GM12878 (cell line): ENCODE results near the gene TOR1AIP1. TPM values are rescaled to one million over a fixed set of nuclear protein-coding genes. Genes with fewer than 3 reads are reported as not detected.

ENCODE experiments used
- ATAC-seq: fragments of 200-7000 bp; cut with Tn5 transposase; 3 replicates; pipeline ENCODE4 v1.9.1; 2020; ENCODE audit warnings: mild to moderate bottlenecking, moderate library complexity
- BruUV-seq: library from RNA; stranded (reverse); fragments of 400-500 nt; replicated peaks from 2 replicates; lab custom pipeline; 2021; lab: Mats Ljungman, UMichigan
- CTCF ChIA-PET: fragments of 300-600 bp; sonication (Branson Sonifier 250); formaldehyde crosslinking; extraction: SDS; loops from one replicate; lab custom pipeline; 2021; ENCODE audit warnings: inconsistent platforms; lab: Yijun Ruan, JAX
- POLR2A ChIA-PET: fragments of 350-600 bp; formaldehyde crosslinking; extraction: SDS; loops from one replicate; lab custom pipeline; 2021; ENCODE audit warnings: inconsistent platforms; lab: Charles Lee
- RAD21 ChIA-PET: fragments of 300-600 bp; sonication (Branson Sonifier 250); formaldehyde crosslinking; loops from one replicate; lab custom pipeline; 2023; ENCODE audit warnings: antibody characterized with exemption; ENCODE audit not compliant: unreplicated experiment; lab: Charles Lee
- SMC1A ChIA-PET: fragments of 300-600 bp; sonication (Branson Sonifier 250); formaldehyde crosslinking; loops from one replicate; lab custom pipeline; 2023; ENCODE audit not compliant: unreplicated experiment, uncharacterized antibody; lab: Charles Lee
- DNase-seq: peaks from one replicate; pipeline ENCODE4 v3.0.0-alpha.2; 2011; ENCODE audit warnings: low read depth, low spot score
- FAIRE-seq: peaks from 3 replicates; lab custom pipeline; 2011; peaks lifted over from hg19 to GRCh38; lab: Jason Lieb, UNC
- H2AFZ ChIP-seq: 2 replicates; pipeline ENCODE4 v1.6.0; 2011; ENCODE audit warnings: low read depth, low read length, control low read depth; ENCODE audit not compliant: control insufficient read depth
- H3K27ac ChIP-seq: 2 replicates; pipeline ENCODE4 v1.5.1; 2011; ENCODE audit warnings: control low read depth; ENCODE audit not compliant: control insufficient read depth, insufficient read depth
- H3K27me3 ChIP-seq, 2 experiments: replicated peaks in 1 of 2; 2 replicates each; pipeline versions ENCODE4 v1.6.0 to v1.6.1; 2011; ENCODE audit warnings: low read length in 1 of 2; ENCODE audit not compliant: control insufficient read depth in 2 of 2, insufficient read depth in 2 of 2
- H3K36me3 ChIP-seq, 2 experiments: 2 replicates each; pipeline ENCODE4 v1.5.1; 2011; ENCODE audit warnings: low read length in 1 of 2; ENCODE audit not compliant: control insufficient read depth in 2 of 2, insufficient read depth in 2 of 2
- H3K4me1 ChIP-seq: 2 replicates; pipeline ENCODE4 v1.6.1; 2011; ENCODE audit warnings: mild to moderate bottlenecking, low read length, moderate library complexity, mixed read lengths; ENCODE audit not compliant: control insufficient read depth, insufficient read depth
- H3K4me2 ChIP-seq: 2 replicates; pipeline ENCODE4 v1.6.0; 2011; ENCODE audit warnings: control low read depth; ENCODE audit not compliant: control insufficient read depth, insufficient read depth
- H3K4me3 ChIP-seq: fragments of 200-600 bp; sonication (generic); 2 replicates; pipeline ENCODE4 v1.5.1; 2016
- H3K79me2 ChIP-seq: 2 replicates; pipeline ENCODE4 v1.6.0; 2011; ENCODE audit warnings: low read length; ENCODE audit not compliant: control insufficient read depth, insufficient read depth
- H3K9ac ChIP-seq: 2 replicates; pipeline ENCODE4 v1.8.0; 2011; ENCODE audit warnings: low read length, control low read depth, mixed read lengths; ENCODE audit not compliant: control insufficient read depth, insufficient read depth
- H3K9me3 ChIP-seq: replicated peaks from 3 replicates; pipeline ENCODE4 v1.5.1; 2011; ENCODE audit warnings: mild to moderate bottlenecking, low read length; ENCODE audit not compliant: control insufficient read depth, insufficient read depth
- H4K20me1 ChIP-seq: 2 replicates; pipeline ENCODE4 v1.6.0; 2011; ENCODE audit not compliant: control insufficient read depth, insufficient read depth
- EED ChIP-seq: sonication (generic); IDR thresholded peaks from 2 replicates; pipeline ENCODE4 v1.6.1; 2016; ENCODE audit warnings: antibody characterized with exemption, low read depth
- IKZF2 ChIP-seq, 2 experiments: fragments of 450-650 bp; IDR thresholded peaks; 2 replicates each; pipeline ENCODE4 v1.6.1; 2017; ENCODE audit warnings: mild to moderate bottlenecking in 2 of 2, moderate library complexity in 2 of 2
- MTA2 ChIP-seq: fragments of 450-650 bp; IDR thresholded peaks from 2 replicates; pipeline ENCODE4 v1.6.1; 2016; ENCODE audit warnings: low read depth, mild to moderate bottlenecking, moderate library complexity
- MYC ChIP-seq: IDR thresholded peaks from 2 replicates; pipeline ENCODE4 v1.6.1; 2011; ENCODE audit warnings: mild to moderate bottlenecking, low read length, moderate library complexity, inconsistent platforms; ENCODE audit not compliant: insufficient read depth, insufficient replicate concordance, insufficient read length, severe bottlenecking
- NRF1 ChIP-seq: conservative IDR thresholded peaks from 2 replicates; pipeline ENCODE4 v1.6.1; 2011; ENCODE audit warnings: mild to moderate bottlenecking, low read depth, low read length, improper control_type of control experiment
- PML ChIP-seq: IDR thresholded peaks from 2 replicates; pipeline ENCODE4 v1.6.1; 2012; ENCODE audit warnings: low read length, inconsistent platforms
- POLR2AphosphoS5 ChIP-seq: IDR thresholded peaks from 2 replicates; pipeline ENCODE4 v1.6.1; 2011; ENCODE audit warnings: mild to moderate bottlenecking, low read length, inconsistent platforms
- SIN3A ChIP-seq: IDR thresholded peaks from 2 replicates; pipeline ENCODE4 v1.6.1; 2012; ENCODE audit warnings: low read depth, low read length, improper control_type of control experiment
- SMAD1 ChIP-seq: fragments of 450-650 bp; IDR thresholded peaks from 2 replicates; pipeline ENCODE4 v1.6.1; 2018; ENCODE audit warnings: mild to moderate bottlenecking, low read depth; ENCODE audit not compliant: partially characterized antibody
- SMC3 ChIP-seq: IDR thresholded peaks from 2 replicates; pipeline ENCODE4 v1.6.1; 2011; ENCODE audit warnings: low read length, improper control_type of control experiment, borderline replicate concordance
- SREBF2 ChIP-seq: IDR thresholded peaks from 2 replicates; pipeline ENCODE4 v1.6.1; 2012; ENCODE audit warnings: mild to moderate bottlenecking, low read length
- TCF3 ChIP-seq: IDR thresholded peaks from 2 replicates; pipeline ENCODE4 v1.6.1; 2012; ENCODE audit warnings: low read depth, mild to moderate bottlenecking, low read length, borderline replicate concordance; ENCODE audit not compliant: insufficient read depth
- ZNF217 ChIP-seq: fragments of 450-650 bp; IDR thresholded peaks from 2 replicates; pipeline ENCODE4 v1.6.1; 2017; ENCODE audit warnings: antibody characterized with exemption, mild to moderate bottlenecking
- WGBS: methylation state at CpG from one replicate; pipeline ENCODE4 v1.1.6; 2016; ENCODE audit warnings: low lambda C conversion rate; ENCODE audit not compliant: insufficient replicate concordance, insufficient coverage; ENCODE audit errors: missing lambda C conversion rate; 5-methylcytosine and 5-hydroxymethylcytosine counted together
- in situ Hi-C: fragments of 300-500 bp; cut with MboI; formaldehyde crosslinking; loops from 9 replicates; pipeline ENCODE4 v1.14.3; 2018; ENCODE audit warnings: mixed read lengths
- intact Hi-C: fragments of 100-400 bp; cut with micrococcal nuclease; formaldehyde crosslinking; loops from one replicate; pipeline ENCODE4 v1.14.2; 2022; ENCODE audit not compliant: unreplicated experiment
- polyA plus RNA-seq, 11 experiments: library from polyadenylated mRNA; depleted of rRNA in 4 of 11; unstranded in 6 of 11; stranded (reverse) in 5 of 11; fragments of >200 nt; fragmentation: Nextera tagmentation in 4 of 11; fragmentation: Illumina TruSeq in 1 of 11; extraction: Ambion mirVana in 4 of 11; extraction: Trizol in 1 of 11; gene quantifications; 1 replicate in 1 of 11; 2 replicates in 10 of 11; pipeline versions ENCODE4 v1.2.1 to v1.2.3, GENCODE V29; 2011 to 2016; ENCODE audit warnings: inconsistent platforms in 2 of 11, missing spikeins in 2 of 11, low read depth in 1 of 11
- total RNA-seq, 4 experiments: library from RNA; depleted of rRNA in 3 of 4; stranded (reverse); fragments of >200 nt in 3 of 4; fragmentation: Illumina TruSeq in 1 of 4; extraction: Trizol in 1 of 4; gene quantifications; 2 replicates each; pipeline versions ENCODE4 v1.2.1 to v1.2.3, GENCODE V29; 2013 to 2021
- TF ChIP-seq, protein P1 (sequence below): fragments of 450-650 bp; IDR thresholded peaks from 2 replicates; pipeline ENCODE4 v1.6.1; 2017; ENCODE audit warnings: borderline replicate concordance

Gene TOR1AIP1
- total and polyA plus RNA-seq, 10 of the 15 experiments (the other 5 are each of a cell fraction or from before 2014, with no cell fraction given) = 14.8 to 36.0 (median 25.8) TPM

DNA sequence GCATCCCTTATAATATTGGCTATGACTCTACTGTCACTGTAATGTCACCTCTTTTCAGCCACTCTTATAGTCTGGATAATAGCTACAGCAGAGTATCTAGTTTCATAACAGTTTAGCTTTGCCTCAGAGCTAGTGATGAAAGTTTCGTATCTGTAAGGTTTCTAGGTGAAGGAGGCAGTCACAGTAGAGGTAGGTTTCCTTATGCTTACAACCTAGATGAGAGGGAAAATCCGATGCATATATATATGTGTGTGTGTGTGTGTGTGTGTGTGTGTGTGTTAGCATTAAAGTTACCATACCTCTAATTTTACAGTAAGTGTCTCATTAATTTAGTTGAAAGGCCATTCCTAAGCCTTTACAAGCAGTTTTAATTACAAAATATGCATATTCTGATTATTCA lies 2.3 kb upstream of the TOR1AIP1 start:
- Histone ChIP-seq H3K4me3 (no peak overlapping the region), H3K9ac (no peak overlapping the region), H3K79me2 (peaks cover 54% of the 10 kb centered on the region), H3K4me1 (peaks cover 12% of the 10 kb centered on the region; the same call in 1 of the 2 replicates)
- FAIRE-seq (no peak), DNase-seq (no peak)
- SMC1A ChIA-PET = interaction anchor here (1.1 to 1.4 kb wide), 3 partner anchors 12 to 115 kb away, joined by 3 to 5 read pairs (median 4); no protein-coding TSS in a partner anchor
- WGBS = 0% methylated on average over 2 of the region's 2 CpGs
- TF ChIP-seq EED (0 out of 2 replicates have a peak, but pooled peaks have one; percentile 15), MTA2 (no peak), MYC (no peak)
- TF ChIP-seq, all 136 proteins: peak for 1
- no peak for ATAC-seq
- in situ Hi-C loops = loop anchor here (5.0 kb wide), 1 partner anchor 73 kb away; the partner anchor contains the start of gene CEP350
- no peak overlapping the region for H3K27ac ChIP-seq
- ChIA-PET RAD21 (interaction anchor here (1.2 kb wide), 1 partner anchor 12 kb away, joined by 3 read pairs; no protein-coding TSS in a partner anchor), POLR2A (interaction anchor here (0.5 to 1.2 kb wide), 3 partner anchors 8 to 85 kb away, joined by 3 to 5 read pairs (median 4); no protein-coding TSS in a partner anchor), CTCF (interaction anchor here (1.6 to 2.4 kb wide), 2 partner anchors 12 to 299 kb away, joined by 7 to 19 read pairs; no protein-coding TSS in a partner anchor)
- H3K36me3 ChIP-seq = no peaks in the 10 kb centered on the region; a peak in 1 of 4 replicates
- H4K20me1 ChIP-seq = no peaks in the 10 kb centered on the region
- H2AFZ ChIP-seq = no peak overlapping the region
- intact Hi-C loops = loop anchor here (5.0 kb wide), 1 partner anchor 278 kb away; no protein-coding TSS in a partner anchor
- H3K27me3 ChIP-seq = no peaks in the 10 kb centered on the region
- H3K4me2 ChIP-seq = no peak overlapping the region; the same call in 1 of the 2 replicates
- no peaks in the 10 kb centered on the region for H3K9me3 ChIP-seq
- no TSS peak for BruUV-seq

DNA sequence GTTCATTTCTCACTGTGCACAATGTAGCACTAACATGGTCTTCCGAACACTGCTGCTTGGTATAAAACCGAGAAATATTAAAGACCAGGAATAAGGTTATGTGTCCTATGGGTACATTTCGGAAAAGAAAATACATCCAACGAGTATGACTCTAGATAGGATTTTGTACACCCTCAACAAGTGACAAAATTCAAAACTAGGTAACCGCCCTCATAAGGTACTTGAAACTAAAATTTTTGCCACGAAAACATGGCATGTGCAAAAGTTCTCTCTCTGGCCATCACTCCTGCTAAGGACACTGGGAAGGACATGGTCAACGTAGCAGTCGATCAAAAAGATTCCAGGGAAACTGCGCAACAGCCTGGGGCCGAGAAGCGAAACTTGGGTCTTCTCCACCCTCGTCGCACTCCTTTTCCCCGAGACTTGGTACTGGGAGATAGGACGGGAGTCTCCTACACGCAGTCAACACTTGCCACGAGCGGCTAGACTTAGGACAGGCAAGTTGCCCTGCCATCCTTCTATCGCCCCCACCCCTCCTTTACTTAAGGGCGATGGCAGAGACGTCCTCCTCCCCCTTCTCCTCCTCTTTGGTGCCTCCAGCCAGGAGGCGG lies 338 bp upstream of the TOR1AIP1 start:
- H3K4me2 ChIP-seq = peak overlapping the region; percentile 96
- ChIA-PET SMC1A (interaction anchor here (1.3 to 1.6 kb wide), 2 partner anchors 10 to 120 kb away, joined by 3 to 4 read pairs; no protein-coding TSS in a partner anchor), CTCF (interaction anchor here (2.4 kb wide), 1 partner anchor 14 kb away, joined by 19 read pairs; no protein-coding TSS in a partner anchor), POLR2A (interaction anchor here (0.8 to 2.3 kb wide), 4 partner anchors 17 to 620 kb away, joined by 5 to 15 read pairs (median 8); partner anchors contain the start of genes ACBD6, CEP350 and QSOX1), RAD21 (interaction anchor here (0.8 to 1.7 kb wide), 3 partner anchors 72 to 287 kb away, joined by 3 to 5 read pairs (median 4); partner anchors contain the start of genes CEP350 and QSOX1)
- peak overlapping the region; percentile 89 for H3K4me3 ChIP-seq
- H3K36me3 ChIP-seq = no peaks in the 10 kb centered on the region; a peak in 1 of 4 replicates
- in situ Hi-C loops = loop anchor here (5.0 kb wide), 1 partner anchor 71 kb away; the partner anchor contains the start of gene CEP350
- ATAC-seq = no peak
- peak overlapping the region; percentile 90 for H3K9ac ChIP-seq
- no peak for DNase-seq
- H3K9me3 ChIP-seq = no peaks in the 10 kb centered on the region
- intact Hi-C loops = loop anchor here (1.0 to 5.0 kb wide), 3 partner anchors 73 to 276 kb away; partner anchors contain the start of gene CEP350
- peaks cover 45% of the 10 kb centered on the region for H3K79me2 ChIP-seq
- WGBS = 2% methylated on average over 22 of the region's 22 CpGs
- peak; percentile 52 for FAIRE-seq
- H3K27ac ChIP-seq = peak overlapping the region; percentile 96
- BruUV-seq = TSS peak; percentile 82
- peak overlapping the region; percentile 96 for H2AFZ ChIP-seq
- no peaks in the 10 kb centered on the region for H4K20me1 ChIP-seq
- H3K27me3 ChIP-seq = no peaks in the 10 kb centered on the region
- no peak for TF ChIP-seq TCF3
- TF ChIP-seq NRF1 = no peak
- no peak for TF ChIP-seq PML
- no peak for TF ChIP-seq SREBF2
- TF ChIP-seq IKZF2 (IDR thresholded peaks at IDR 0.05) = peak in 1 of 2 experiments; percentile 40; a peak in 1 of 4 replicates
- peak; percentile 51; the same call in 1 of the 2 replicates for TF ChIP-seq POLR2AphosphoS5
- TF ChIP-seq, protein P1, sequence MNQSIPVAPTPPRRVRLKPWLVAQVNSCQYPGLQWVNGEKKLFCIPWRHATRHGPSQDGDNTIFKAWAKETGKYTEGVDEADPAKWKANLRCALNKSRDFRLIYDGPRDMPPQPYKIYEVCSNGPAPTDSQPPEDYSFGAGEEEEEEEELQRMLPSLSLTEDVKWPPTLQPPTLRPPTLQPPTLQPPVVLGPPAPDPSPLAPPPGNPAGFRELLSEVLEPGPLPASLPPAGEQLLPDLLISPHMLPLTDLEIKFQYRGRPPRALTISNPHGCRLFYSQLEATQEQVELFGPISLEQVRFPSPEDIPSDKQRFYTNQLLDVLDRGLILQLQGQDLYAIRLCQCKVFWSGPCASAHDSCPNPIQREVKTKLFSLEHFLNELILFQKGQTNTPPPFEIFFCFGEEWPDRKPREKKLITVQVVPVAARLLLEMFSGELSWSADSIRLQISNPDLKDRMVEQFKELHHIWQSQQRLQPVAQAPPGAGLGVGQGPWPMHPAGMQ = no peak
- TF ChIP-seq SMAD1 = peak; percentile 14
- TF ChIP-seq SMC3 = no peak
- TF ChIP-seq SIN3A = 0 out of 2 replicates have a peak, but pooled peaks have one; percentile 11
- no peak for TF ChIP-seq ZNF217
- peaks cover 8% of the 10 kb centered on the region; the same call in 1 of the 2 replicates for H3K4me1 ChIP-seq
